Liver (tissue), 9 donors: Measurements from ENCODE around the gene NPR2. TPM values are rescaled to one million over a fixed set of nuclear protein-coding genes. Genes with fewer than 3 reads are reported as not detected.

Experiments
- DNase-seq: peaks from one replicate; pipeline ENCODE4 v3.0.0-alpha.2; 2017; ENCODE audit warnings: low spot score
- H3K27ac ChIP-seq, 2 donors: one replicate each; pipeline ENCODE4 v1.7.0; 2013; ENCODE audit warnings: inconsistent platforms in 2 of 2, low read length in 2 of 2, control low read depth in 1 of 2, low read depth in 1 of 2, mild to moderate bottlenecking in 1 of 2
- H3K27me3 ChIP-seq, 4 donors: one replicate each; pipeline versions ENCODE4 v1.6.1 to v1.7.0; 2013; ENCODE audit warnings: low read length in 3 of 4, inconsistent platforms in 1 of 4, mild to moderate bottlenecking in 1 of 4, moderate library complexity in 1 of 4; ENCODE audit not compliant: control insufficient read depth in 4 of 4, insufficient read depth in 4 of 4
- H3K36me3 ChIP-seq, 4 donors: one replicate each; pipeline versions ENCODE4 v1.6.1 to v1.7.0; 2013; ENCODE audit warnings: low read length in 3 of 4, mild to moderate bottlenecking in 3 of 4, low read depth in 1 of 4, moderate library complexity in 1 of 4; ENCODE audit not compliant: control insufficient read depth in 4 of 4, insufficient read depth in 3 of 4
- H3K4me1 ChIP-seq, 4 donors: one replicate each; pipeline versions ENCODE4 v1.6.1 to v1.7.0; 2013; ENCODE audit warnings: low read length in 3 of 4, mild to moderate bottlenecking in 3 of 4, moderate library complexity in 1 of 4; ENCODE audit not compliant: control insufficient read depth in 4 of 4, insufficient read depth in 4 of 4
- H3K4me3 ChIP-seq, 3 donors: one replicate each; pipeline versions ENCODE4 v1.6.1 to v1.7.0; 2013; ENCODE audit warnings: low read length in 3 of 3, control low read depth in 1 of 3, low read depth in 1 of 3, mild to moderate bottlenecking in 1 of 3
- H3K9ac ChIP-seq, 2 donors: one replicate each; pipeline ENCODE4 v1.7.0; 2013; ENCODE audit warnings: low read length in 2 of 2, mild to moderate bottlenecking in 2 of 2, moderate library complexity in 2 of 2, control low read depth in 1 of 2, low read depth in 1 of 2
- H3K9me3 ChIP-seq, 4 donors: one replicate each; pipeline versions ENCODE4 v1.6.1 to v1.7.0; 2013; ENCODE audit warnings: low read length in 3 of 4; ENCODE audit not compliant: control insufficient read depth in 4 of 4
- ATF3 ChIP-seq: IDR thresholded peaks from 2 replicates; pipeline ENCODE4 v1.6.1; 2016; ENCODE audit warnings: antibody characterized with exemption
- CTCF ChIP-seq: fragments of 150-350 bp; IDR thresholded peaks from 2 replicates; pipeline ENCODE4 v1.5.1; 2017; ENCODE audit warnings: improper control_type of control experiment, low read depth, low read length; ENCODE audit not compliant: missing input control
- EGR1 ChIP-seq, 2 donors: IDR thresholded peaks; 2 replicates each; pipeline ENCODE4 v1.6.1; 2016 to 2018; ENCODE audit warnings: antibody characterized with exemption in 2 of 2, low read depth in 2 of 2
- FOXA1 ChIP-seq: IDR thresholded peaks from 2 replicates; pipeline ENCODE4 v1.6.1; 2016; ENCODE audit warnings: antibody characterized with exemption
- FOXA2 ChIP-seq: IDR thresholded peaks from 2 replicates; pipeline ENCODE4 v1.6.1; 2016; ENCODE audit warnings: antibody characterized with exemption
- HNF4A ChIP-seq, 2 donors: conservative IDR thresholded peaks; 2 replicates each; pipeline ENCODE4 v1.6.1; 2016; ENCODE audit warnings: antibody characterized with exemption in 2 of 2, mild to moderate bottlenecking in 2 of 2
- HNF4G ChIP-seq: IDR thresholded peaks from 2 replicates; pipeline ENCODE4 v1.6.1; 2016; ENCODE audit warnings: antibody characterized with exemption
- JUND ChIP-seq, 2 donors: IDR thresholded peaks; 2 replicates each; pipeline ENCODE4 v1.6.1; 2016; ENCODE audit warnings: antibody characterized with exemption in 2 of 2
- MAX ChIP-seq: IDR thresholded peaks from 2 replicates; pipeline ENCODE4 v1.6.1; 2016; ENCODE audit warnings: antibody characterized with exemption
- RAD21 ChIP-seq, 2 donors: IDR thresholded peaks; 2 replicates each; pipeline ENCODE4 v1.6.1; 2016; ENCODE audit warnings: antibody characterized with exemption in 2 of 2, mild to moderate bottlenecking in 2 of 2
- SP1 ChIP-seq: IDR thresholded peaks from 2 replicates; pipeline ENCODE4 v1.6.1; 2018; ENCODE audit warnings: antibody characterized with exemption, mild to moderate bottlenecking
- TAF1 ChIP-seq: conservative IDR thresholded peaks from 2 replicates; pipeline ENCODE4 v1.6.1; 2016; ENCODE audit warnings: antibody characterized with exemption, mild to moderate bottlenecking
- YY1 ChIP-seq: IDR thresholded peaks from 2 replicates; pipeline ENCODE4 v1.6.1; 2016; ENCODE audit warnings: antibody characterized with exemption, mild to moderate bottlenecking
- ZBTB33 ChIP-seq: IDR thresholded peaks from 2 replicates; pipeline ENCODE4 v1.6.1; 2016; ENCODE audit warnings: antibody characterized with exemption
- WGBS: extraction: QIAGEN DNeasy Blood & Tissue Kit; methylation state at CpG from one replicate; pipeline ENCODE4 v1.1.7; 2013; 5-methylcytosine and 5-hydroxymethylcytosine counted together
- polyA plus RNA-seq, 2 donors: library from polyadenylated mRNA; stranded (reverse) in 1 of 2; unstranded in 1 of 2; fragments of 200-250 nt in 1 of 2; fragments of >200 nt in 1 of 2; fragmentation: Nextera tagmentation in 1 of 2; extraction: Ambion mirVana in 1 of 2; gene quantifications; one replicate each; pipeline versions ENCODE4 v1.2.1 to v1.2.3, GENCODE V29; 2013 to 2015
- total RNA-seq, 2 donors: library from RNA; depleted of rRNA; stranded (reverse); fragments of >200 nt; gene quantifications; one replicate each; pipeline ENCODE4 v1.2.3, GENCODE V29; 2014
- donor health status: healthy.
- donor health status: healthy.
- donor health status: healthy.
- donor health status: healthy.
- donor health status: healthy.

Gene NPR2
- total and polyA plus RNA-seq, 4 donors: 8.6 to 17.1 (median 11.2) TPM

GRCh38 chr9:35763803-35764202 is 27.6 kb upstream of the NPR2 start (continued):
- TF ChIP-seq SP1: no peak
- TF ChIP-seq HNF4G: no peak
- no peak for TF ChIP-seq TAF1
- no peak for TF ChIP-seq ZBTB33
- no peak for TF ChIP-seq HNF4A (conservative IDR thresholded peaks at IDR 0.05)

GRCh38 chr9:35766997-35767396 is 24.4 kb upstream of the NPR2 start:
- Histone ChIP-seq H3K9ac (no peak overlapping the region), H3K9me3 (no peaks in the 10 kb centered on the region), H3K4me1 (peaks cover 2 to 20% (median 17%) of the 10 kb centered on the region in 4 donors), H3K4me3 (no peak overlapping the region), H3K27ac (no peak overlapping the region), H3K27me3 (no peaks in the 10 kb centered on the region), H3K36me3 (no peaks in the 10 kb centered on the region)
- no peak for DNase-seq
- TF ChIP-seq ZBTB33 (no peak), CTCF (no peak), ATF3 (no peak), MAX (no peak), RAD21 (IDR thresholded peaks at IDR 0.05) (no peak), HNF4G (no peak), YY1 (no peak), FOXA2 (no peak), HNF4A (conservative IDR thresholded peaks at IDR 0.05) (no peak), FOXA1 (no peak)
- 91% methylated on average over 2 of the region's 2 CpGs for WGBS

- no peaks in the 10 kb centered on the region for H3K9me3 ChIP-seq
- H3K27me3 ChIP-seq: no peaks in the 10 kb centered on the region
- no peak overlapping the region for H3K9ac ChIP-seq
- no peak overlapping the region for H3K27ac ChIP-seq
- no peak overlapping the region for H3K4me3 ChIP-seq
- peaks cover 2 to 22% (median 17%) of the 10 kb centered on the region in 4 donors for H3K4me1 ChIP-seq
- TF ChIP-seq EGR1 (IDR thresholded peaks at IDR 0.05; ENCODE audit: low read depth in 2 of 2): no peak
- no peak for TF ChIP-seq ATF3
- TF ChIP-seq CTCF: no peak
- TF ChIP-seq RAD21 (IDR thresholded peaks at IDR 0.05): no peak
- TF ChIP-seq FOXA2: no peak
- TF ChIP-seq JUND (IDR thresholded peaks at IDR 0.05): no peak
- no peak for TF ChIP-seq FOXA1
- TF ChIP-seq ZBTB33: no peak
- no peak for TF ChIP-seq YY1
- no peaks in the 10 kb centered on the region for H3K36me3 ChIP-seq
- WGBS: 95% methylated on average over 1 of the region's 1 CpG
- DNase-seq: no peak
Observed at GRCh38 chr9:35767458-35767857, 23.9 kb upstream of the NPR2 start.
